Astrocyte (in vitro differentiated cells and primary cell): ENCODE measurements around the gene TKTL1. TPM values are rescaled to one million over a fixed set of nuclear protein-coding genes. Genes with fewer than 3 reads are reported as not detected.
A peak's percentile ranks its signal among the peaks of the same experiment; 100 is the strongest.
"Not testable (repeated sequence)": the region's sequence is repeated elsewhere in the genome, so short reads cannot be mapped to it uniquely, and the experiment has no call there.

Experiments used
- DNase-seq: peaks from one replicate; pipeline ENCODE4 v3.0.0-alpha.2; 2010; ENCODE audit warnings: low read depth
- FAIRE-seq: peaks from 2 replicates; lab custom pipeline; 2011; peaks lifted over from hg19 to GRCh38; lab: Jason Lieb, UNC
- H2AFZ ChIP-seq: 2 replicates; pipeline ENCODE4 v1.6.0; 2012; ENCODE audit warnings: low read depth, low read length, inconsistent platforms
- H3K27ac ChIP-seq: 2 replicates; pipeline ENCODE4 v1.5.1; 2011; ENCODE audit warnings: low read depth, low read length, inconsistent platforms
- H3K27me3 ChIP-seq: 2 replicates; pipeline ENCODE4 v1.6.0; 2011; ENCODE audit warnings: low read length, inconsistent platforms; ENCODE audit not compliant: insufficient read depth
- H3K36me3 ChIP-seq: 2 replicates; pipeline ENCODE4 v1.5.1; 2011; ENCODE audit warnings: low read length, inconsistent platforms; ENCODE audit not compliant: insufficient read depth
- H3K4me1 ChIP-seq: 2 replicates; pipeline ENCODE4 v1.5.1; 2011; ENCODE audit warnings: low read length, inconsistent platforms; ENCODE audit not compliant: insufficient read depth
- H3K4me2 ChIP-seq: 2 replicates; pipeline ENCODE4 v1.6.0; 2012; ENCODE audit warnings: low read length, inconsistent platforms
- H3K4me3 ChIP-seq: 2 replicates; pipeline ENCODE4 v1.5.1; 2011; ENCODE audit warnings: low read depth, mild to moderate bottlenecking, low read length, inconsistent platforms; ENCODE audit not compliant: insufficient read depth
- H3K79me2 ChIP-seq: 2 replicates; pipeline ENCODE4 v1.6.0; 2012; ENCODE audit warnings: mild to moderate bottlenecking, low read length, inconsistent platforms; ENCODE audit not compliant: insufficient read depth
- H3K9ac ChIP-seq: 2 replicates; pipeline ENCODE4 v1.6.0; 2012; ENCODE audit warnings: mild to moderate bottlenecking, low read length, inconsistent platforms
- H3K9me3 ChIP-seq: 2 replicates; pipeline ENCODE4 v1.5.1; 2012; ENCODE audit warnings: low read depth, mild to moderate bottlenecking, low read length, inconsistent platforms; ENCODE audit not compliant: insufficient read depth
- H4K20me1 ChIP-seq: 2 replicates; pipeline ENCODE4 v1.6.0; 2012; ENCODE audit warnings: low read length, inconsistent platforms; ENCODE audit not compliant: insufficient read depth
- H3K27ac Mint-ChIP-seq: one replicate; pipeline ENCODE4 v1.8.0; 2021; ENCODE audit warnings: mild to moderate bottlenecking, mixed read lengths; ENCODE audit not compliant: unreplicated experiment
- H3K27me3 Mint-ChIP-seq: one replicate; pipeline ENCODE4 v1.8.0; 2021; ENCODE audit warnings: low read depth, mixed read lengths; ENCODE audit not compliant: unreplicated experiment
- H3K36me3 Mint-ChIP-seq: one replicate; pipeline ENCODE4 v1.8.0; 2021; ENCODE audit warnings: low read depth, mixed read lengths; ENCODE audit not compliant: unreplicated experiment
- H3K4me1 Mint-ChIP-seq: one replicate; pipeline ENCODE4 v1.8.0; 2021; ENCODE audit warnings: low read depth, mixed read lengths; ENCODE audit not compliant: unreplicated experiment
- H3K4me3 Mint-ChIP-seq: one replicate; pipeline ENCODE4 v1.8.0; 2021; ENCODE audit warnings: mild to moderate bottlenecking, moderate library complexity, mixed read lengths; ENCODE audit not compliant: unreplicated experiment
- H3K9me3 Mint-ChIP-seq: one replicate; pipeline ENCODE4 v1.8.0; 2021; ENCODE audit warnings: mild to moderate bottlenecking, mixed read lengths; ENCODE audit not compliant: unreplicated experiment
- CTCF ChIP-seq: IDR thresholded peaks from 2 replicates; pipeline ENCODE4 v1.5.1; 2011; ENCODE audit warnings: low read depth, mild to moderate bottlenecking, inconsistent platforms, low read length, moderate library complexity; ENCODE audit not compliant: insufficient read depth
- EZH2 ChIP-seq: IDR thresholded peaks from 2 replicates; pipeline ENCODE4 v1.6.1; 2012; ENCODE audit warnings: mild to moderate bottlenecking, low read length, inconsistent platforms; ENCODE audit not compliant: insufficient read depth
- total RNA-seq: library from RNA; stranded (reverse); gene quantifications from 2 replicates; pipeline ENCODE4 v1.2.1, GENCODE V29; 2021

TKTL1 gene
- total RNA-seq, 1 donor from 2014 or later: not detected

GRCh38 chrX:154343063-154343462 lies 47.5 kb downstream of the TKTL1 start:
- not testable (repeated sequence) for H3K9me3 Mint-ChIP-seq, H3K4me3 ChIP-seq, H3K27ac ChIP-seq, DNase-seq, H3K27me3 Mint-ChIP-seq, H3K4me3 Mint-ChIP-seq, H3K36me3 ChIP-seq, H3K27me3 ChIP-seq, H3K4me1 ChIP-seq, H3K27ac Mint-ChIP-seq, H3K4me2 ChIP-seq, H3K79me2 ChIP-seq, H3K4me1 Mint-ChIP-seq, H3K9me3 ChIP-seq, H2AFZ ChIP-seq, H4K20me1 ChIP-seq, H3K9ac ChIP-seq, H3K36me3 Mint-ChIP-seq
- FAIRE-seq: peak; percentile 99

- H3K4me2 ChIP-seq, H3K27ac ChIP-seq, H3K36me3 ChIP-seq, H3K79me2 ChIP-seq, H3K4me1 ChIP-seq, H3K9me3 ChIP-seq, H3K27ac Mint-ChIP-seq, H3K9ac ChIP-seq, H3K27me3 Mint-ChIP-seq, H3K4me3 ChIP-seq, H3K4me3 Mint-ChIP-seq, H3K27me3 ChIP-seq, H2AFZ ChIP-seq, H3K4me1 Mint-ChIP-seq, H3K36me3 Mint-ChIP-seq, H3K9me3 Mint-ChIP-seq, DNase-seq: not testable (repeated sequence)
- H4K20me1 ChIP-seq: peaks cover 13% of the 10 kb centered on the region
- peak; percentile 92 for FAIRE-seq
Observed at GRCh38 chrX:154343620-154344019, 48.0 kb downstream of the TKTL1 start.

- Histone ChIP-seq H2AFZ (no peak overlapping the region), H3K27ac (no peak overlapping the region), H4K20me1 (peaks cover 56% of the 10 kb centered on the region), H3K27me3 (no peaks in the 10 kb centered on the region), H3K4me3 (no peak overlapping the region), H3K79me2 (peaks cover 4% of the 10 kb centered on the region), H3K4me1 (no peaks in the 10 kb centered on the region), H3K9me3 (no peaks in the 10 kb centered on the region), H3K9ac (no peak overlapping the region), H3K36me3 (peaks cover 15% of the 10 kb centered on the region), H3K4me2 (no peak overlapping the region)
- Mint-ChIP-seq H3K4me3 (no peak overlapping the region), H3K4me1 (peaks cover 4% of the 10 kb centered on the region), H3K27ac (peak overlapping the region; percentile 53), H3K36me3 (peaks cover 3% of the 10 kb centered on the region), H3K9me3 (no peaks in the 10 kb centered on the region), H3K27me3 (no peaks in the 10 kb centered on the region)
- no peak for FAIRE-seq
- no peak for TF ChIP-seq EZH2
- TF ChIP-seq CTCF: no peak
- no peak for DNase-seq
Observed at GRCh38 chrX:154348114-154348531, 52.5 kb downstream of the TKTL1 start.
